PFSK-1 (cell line): ENCODE data around the gene CHST15.

Experiments used
- FOXP2 ChIP-seq: optimal IDR thresholded peaks from 2 replicates; pipeline ENCODE3; 2011; ENCODE audit warnings: borderline replicate concordance, control low read depth, inconsistent platforms; ENCODE audit not compliant: insufficient read depth; ENCODE audit errors: extremely low read length, extremely low read depth
- POLR2AphosphoS5 ChIP-seq: IDR thresholded peaks from 2 replicates; pipeline ENCODE4 v1.6.1; 2012; ENCODE audit warnings: low read depth, mild to moderate bottlenecking, control low read depth, low read length, moderate library complexity
- SIN3A ChIP-seq: IDR thresholded peaks from 2 replicates; pipeline ENCODE4 v1.6.1; 2012; ENCODE audit warnings: mild to moderate bottlenecking, low read length, moderate library complexity, borderline replicate concordance; ENCODE audit not compliant: insufficient read depth
- TAF1 ChIP-seq: IDR thresholded peaks from 2 replicates; pipeline ENCODE4 v1.6.1; 2012; ENCODE audit warnings: low read length, control low read depth, borderline replicate concordance; ENCODE audit not compliant: insufficient read depth
- TF ChIP-seq, protein P1 (sequence below), 2 experiments: IDR thresholded peaks; 2 replicates each; pipeline versions ENCODE4 v1.6.1 to v1.8.0; 2011 to 2012; ENCODE audit warnings: low read depth in 2 of 2, low read length in 2 of 2, control low read depth in 1 of 2, inconsistent platforms in 1 of 2, mild to moderate bottlenecking in 1 of 2, moderate library complexity in 1 of 2; ENCODE audit not compliant: insufficient read depth in 1 of 2

DNA sequence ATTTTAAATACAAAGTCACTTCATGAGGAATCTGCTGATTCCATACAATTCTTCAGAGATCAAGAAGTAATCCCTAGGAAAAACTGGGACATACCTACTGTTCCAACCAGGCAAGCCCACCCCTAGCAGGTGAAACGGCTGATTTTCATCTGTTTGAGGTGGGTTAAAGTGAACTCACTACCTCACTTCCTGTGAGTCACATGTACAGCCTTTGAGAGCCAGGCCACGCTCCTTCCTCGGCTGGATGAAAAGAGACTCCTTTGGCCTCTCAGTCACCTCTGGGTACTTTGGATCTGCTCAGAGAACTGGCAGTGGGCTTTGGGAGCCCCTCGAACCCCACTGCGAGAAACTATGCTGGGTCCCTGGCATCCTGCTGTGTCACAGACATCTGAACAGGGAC, 68.2 kb downstream of the CHST15 start:
- no peak for TF ChIP-seq POLR2AphosphoS5
- TF ChIP-seq, protein P1, sequence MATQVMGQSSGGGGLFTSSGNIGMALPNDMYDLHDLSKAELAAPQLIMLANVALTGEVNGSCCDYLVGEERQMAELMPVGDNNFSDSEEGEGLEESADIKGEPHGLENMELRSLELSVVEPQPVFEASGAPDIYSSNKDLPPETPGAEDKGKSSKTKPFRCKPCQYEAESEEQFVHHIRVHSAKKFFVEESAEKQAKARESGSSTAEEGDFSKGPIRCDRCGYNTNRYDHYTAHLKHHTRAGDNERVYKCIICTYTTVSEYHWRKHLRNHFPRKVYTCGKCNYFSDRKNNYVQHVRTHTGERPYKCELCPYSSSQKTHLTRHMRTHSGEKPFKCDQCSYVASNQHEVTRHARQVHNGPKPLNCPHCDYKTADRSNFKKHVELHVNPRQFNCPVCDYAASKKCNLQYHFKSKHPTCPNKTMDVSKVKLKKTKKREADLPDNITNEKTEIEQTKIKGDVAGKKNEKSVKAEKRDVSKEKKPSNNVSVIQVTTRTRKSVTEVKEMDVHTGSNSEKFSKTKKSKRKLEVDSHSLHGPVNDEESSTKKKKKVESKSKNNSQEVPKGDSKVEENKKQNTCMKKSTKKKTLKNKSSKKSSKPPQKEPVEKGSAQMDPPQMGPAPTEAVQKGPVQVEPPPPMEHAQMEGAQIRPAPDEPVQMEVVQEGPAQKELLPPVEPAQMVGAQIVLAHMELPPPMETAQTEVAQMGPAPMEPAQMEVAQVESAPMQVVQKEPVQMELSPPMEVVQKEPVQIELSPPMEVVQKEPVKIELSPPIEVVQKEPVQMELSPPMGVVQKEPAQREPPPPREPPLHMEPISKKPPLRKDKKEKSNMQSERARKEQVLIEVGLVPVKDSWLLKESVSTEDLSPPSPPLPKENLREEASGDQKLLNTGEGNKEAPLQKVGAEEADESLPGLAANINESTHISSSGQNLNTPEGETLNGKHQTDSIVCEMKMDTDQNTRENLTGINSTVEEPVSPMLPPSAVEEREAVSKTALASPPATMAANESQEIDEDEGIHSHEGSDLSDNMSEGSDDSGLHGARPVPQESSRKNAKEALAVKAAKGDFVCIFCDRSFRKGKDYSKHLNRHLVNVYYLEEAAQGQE (IDR thresholded peaks at IDR 0.05; ENCODE audit: insufficient read depth in 1 of 2, low read depth in 2 of 2, low read length in 2 of 2), result no peak
- no peak for TF ChIP-seq FOXP2
- TF ChIP-seq TAF1, result no peak
- no peak for TF ChIP-seq SIN3A
